AG04450 (cell line): ENCODE measurements around the gene ATG4A. TPM values are rescaled to one million over a fixed set of nuclear protein-coding genes. Genes with fewer than 3 reads are reported as not detected.

Experiments used
- CTCF ChIA-PET: fragments of 300-600, 350-600 bp; formaldehyde crosslinking; extraction: SDS; loops from one replicate; lab custom pipeline; 2022; ENCODE audit warnings: antibody characterized with exemption, inconsistent platforms; lab: Charles Lee
- POLR2A ChIA-PET: fragments of 350-600 bp; formaldehyde crosslinking; extraction: SDS; loops from one replicate; lab custom pipeline; 2021; ENCODE audit warnings: antibody characterized with exemption, inconsistent platforms; lab: Yijun Ruan, JAX
- DNase-seq: peaks from one replicate; pipeline ENCODE4 v3.0.0-alpha.2; 2011; ENCODE audit warnings: low read depth, low spot score
- H3K27ac ChIP-seq: one replicate; pipeline ENCODE4 v1.5.1; 2012; ENCODE audit warnings: low read depth, low read length, control low read depth
- H3K27me3 ChIP-seq: one replicate; pipeline ENCODE4 v1.6.0; 2012; ENCODE audit warnings: low read length; ENCODE audit not compliant: control insufficient read depth, insufficient read depth
- H3K4me3 ChIP-seq: 2 replicates; pipeline ENCODE4 v1.5.1; 2011; ENCODE audit warnings: mild to moderate bottlenecking, low read depth, low read length, control low read depth
- H3K9me3 ChIP-seq: 2 replicates; pipeline ENCODE4 v1.5.1; 2012; ENCODE audit warnings: low read length; ENCODE audit not compliant: control insufficient read depth, insufficient read depth
- polyA plus RNA-seq: library from polyadenylated mRNA; depleted of rRNA; stranded (reverse); fragments of >200 nt; gene quantifications from 2 replicates; pipeline ENCODE4 v1.2.3, GENCODE V29; 2011
- TF ChIP-seq, protein P1 (sequence below): IDR thresholded peaks from 2 replicates; pipeline ENCODE4 v1.5.1; 2011; ENCODE audit warnings: low read depth, low read length, control low read depth, inconsistent platforms

ATG4A gene
- polyA plus RNA-seq, 1 experiment = 13.3 TPM

DNA sequence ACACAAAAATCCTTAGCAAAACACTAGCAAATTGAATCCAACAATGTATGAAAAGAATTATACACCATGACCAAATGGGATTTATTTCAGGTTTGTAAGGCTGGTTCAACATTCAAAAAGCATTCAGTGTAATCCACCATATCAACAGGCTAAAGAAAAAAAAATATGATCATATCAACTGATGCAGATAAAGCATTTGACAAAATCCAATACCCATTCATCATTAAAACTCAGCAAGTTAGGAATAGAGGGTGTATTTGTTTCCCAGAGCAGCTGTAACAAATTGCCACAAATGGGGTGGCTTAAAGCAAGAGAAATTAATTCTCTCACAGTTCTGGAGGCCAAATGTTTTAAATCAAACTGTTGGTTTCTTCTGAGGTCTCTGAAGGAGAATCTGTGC is 36.0 kb upstream of the ATG4A start:
- Histone ChIP-seq H3K27me3 (peaks cover 2% of the 10 kb centered on the region), H3K9me3 (no peaks in the 10 kb centered on the region), H3K27ac (no peak overlapping the region), H3K4me3 (no peak overlapping the region)
- TF ChIP-seq, protein P1, sequence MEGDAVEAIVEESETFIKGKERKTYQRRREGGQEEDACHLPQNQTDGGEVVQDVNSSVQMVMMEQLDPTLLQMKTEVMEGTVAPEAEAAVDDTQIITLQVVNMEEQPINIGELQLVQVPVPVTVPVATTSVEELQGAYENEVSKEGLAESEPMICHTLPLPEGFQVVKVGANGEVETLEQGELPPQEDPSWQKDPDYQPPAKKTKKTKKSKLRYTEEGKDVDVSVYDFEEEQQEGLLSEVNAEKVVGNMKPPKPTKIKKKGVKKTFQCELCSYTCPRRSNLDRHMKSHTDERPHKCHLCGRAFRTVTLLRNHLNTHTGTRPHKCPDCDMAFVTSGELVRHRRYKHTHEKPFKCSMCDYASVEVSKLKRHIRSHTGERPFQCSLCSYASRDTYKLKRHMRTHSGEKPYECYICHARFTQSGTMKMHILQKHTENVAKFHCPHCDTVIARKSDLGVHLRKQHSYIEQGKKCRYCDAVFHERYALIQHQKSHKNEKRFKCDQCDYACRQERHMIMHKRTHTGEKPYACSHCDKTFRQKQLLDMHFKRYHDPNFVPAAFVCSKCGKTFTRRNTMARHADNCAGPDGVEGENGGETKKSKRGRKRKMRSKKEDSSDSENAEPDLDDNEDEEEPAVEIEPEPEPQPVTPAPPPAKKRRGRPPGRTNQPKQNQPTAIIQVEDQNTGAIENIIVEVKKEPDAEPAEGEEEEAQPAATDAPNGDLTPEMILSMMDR = no peak
- ChIA-PET POLR2A (no interaction called here), CTCF (no interaction called here)
- DNase-seq = no peak

DNA sequence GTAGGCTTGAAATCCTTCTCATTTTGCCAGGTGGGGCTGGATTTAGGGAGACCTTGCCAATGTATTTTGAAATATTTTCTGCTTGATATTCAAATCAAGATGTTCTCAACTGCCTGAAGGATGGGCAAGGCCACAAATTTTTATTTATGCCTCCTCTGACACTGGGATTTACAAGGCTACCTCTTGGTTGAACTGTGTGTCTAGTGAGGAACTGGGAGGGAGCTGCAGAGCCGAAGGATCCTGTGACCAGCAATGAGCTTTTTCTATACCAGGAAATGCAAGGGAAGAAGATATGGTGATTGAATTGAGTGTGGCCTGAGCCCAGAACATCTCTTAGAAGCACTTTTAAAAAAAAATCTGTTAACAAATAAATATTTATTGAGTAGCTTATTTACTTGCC is 31.8 kb upstream of the ATG4A start:
- DNase-seq = no peak
- no peaks in the 10 kb centered on the region for H3K9me3 ChIP-seq
- CTCF ChIA-PET = interaction anchor here (1.1 kb wide), 1 partner anchor 81 kb away, joined by 3 read pairs; no protein-coding TSS in a partner anchor
- no peak overlapping the region for H3K4me3 ChIP-seq
- TF ChIP-seq, protein P1 = no peak
- POLR2A ChIA-PET = no interaction called here
- H3K27ac ChIP-seq = no peak overlapping the region
- H3K27me3 ChIP-seq = peaks cover 3% of the 10 kb centered on the region

DNA sequence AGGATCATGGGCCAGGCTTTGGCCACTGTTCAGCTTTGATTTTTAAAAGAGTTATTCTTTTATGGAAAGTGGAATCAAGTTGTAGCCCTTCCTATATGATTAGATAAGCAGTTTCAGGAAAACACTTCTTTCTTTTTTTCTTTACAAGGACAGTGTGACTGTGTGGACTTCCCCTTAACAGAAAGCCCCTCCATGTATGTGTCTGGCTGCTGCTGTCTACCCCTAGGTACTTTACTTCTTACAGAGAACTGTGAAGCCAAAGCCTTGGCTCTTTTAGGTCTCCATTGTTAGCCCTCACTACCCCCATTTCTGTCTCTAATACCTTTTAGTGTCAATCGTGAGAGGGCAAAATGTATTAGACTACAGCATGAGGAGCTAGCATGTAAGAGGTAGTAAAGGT is 27.6 kb upstream of the ATG4A start:
- H3K9me3 ChIP-seq = no peaks in the 10 kb centered on the region
- TF ChIP-seq, protein P1 = no peak
- H3K4me3 ChIP-seq = no peak overlapping the region
- POLR2A ChIA-PET = no interaction called here
- no peak for DNase-seq
- no peak overlapping the region for H3K27ac ChIP-seq
- CTCF ChIA-PET = no interaction called here
- peaks cover 2% of the 10 kb centered on the region for H3K27me3 ChIP-seq

DNA sequence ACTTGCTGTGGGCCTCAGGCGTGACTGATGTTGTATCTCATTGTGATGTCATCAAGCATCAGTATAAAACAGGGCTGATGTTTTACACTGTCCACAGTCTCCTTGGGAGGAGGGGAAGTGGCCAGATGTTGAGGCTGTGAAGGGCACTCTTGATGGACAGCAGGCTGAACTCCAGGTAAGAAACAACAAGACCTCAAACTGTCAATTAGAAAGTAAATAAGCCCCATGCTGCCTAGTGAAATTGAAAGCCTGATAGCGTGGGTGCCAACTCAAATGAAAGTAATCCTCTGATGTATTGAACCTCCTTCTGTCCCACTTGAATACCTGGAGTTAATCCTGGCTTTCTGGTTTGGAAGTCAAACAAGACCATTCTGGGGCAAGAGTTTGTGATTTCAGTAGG is 27.0 kb upstream of the ATG4A start:
- H3K27ac ChIP-seq = no peak overlapping the region
- H3K9me3 ChIP-seq = no peaks in the 10 kb centered on the region
- ChIA-PET CTCF (no interaction called here), POLR2A (no interaction called here)
- TF ChIP-seq, protein P1 = no peak
- H3K27me3 ChIP-seq = peaks cover 5% of the 10 kb centered on the region
- H3K4me3 ChIP-seq = no peak overlapping the region
- DNase-seq = no peak

DNA sequence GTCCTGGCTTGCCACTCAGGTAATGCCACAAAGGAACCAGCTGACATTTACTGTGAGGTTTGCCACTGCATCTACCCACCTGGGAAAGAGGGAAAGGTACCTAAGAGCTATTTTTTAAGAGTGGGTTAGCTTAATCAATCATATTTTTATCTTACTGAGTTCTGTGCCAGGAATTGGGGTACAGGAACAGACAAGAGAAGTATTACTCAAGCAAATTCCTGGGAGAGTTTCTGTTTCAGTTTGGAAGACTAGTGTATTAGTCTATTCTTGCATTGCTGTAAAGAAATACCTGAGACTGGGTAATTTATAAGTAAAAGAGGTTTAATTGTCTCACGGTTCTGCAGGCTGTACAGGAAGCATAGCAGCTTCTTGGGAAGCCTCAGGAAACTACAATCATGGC is 23.5 kb upstream of the ATG4A start:
- no peaks in the 10 kb centered on the region for H3K9me3 ChIP-seq
- no peak for DNase-seq
- no peak overlapping the region for H3K27ac ChIP-seq
- peaks cover 4% of the 10 kb centered on the region for H3K27me3 ChIP-seq
- POLR2A ChIA-PET = no interaction called here
- TF ChIP-seq, protein P1 = no peak
- H3K4me3 ChIP-seq = no peak overlapping the region
- CTCF ChIA-PET = interaction anchor here (1.9 kb wide), 1 partner anchor 48 kb away, joined by 7 read pairs; no protein-coding TSS in a partner anchor
